ENCODE measurements around the gene IFRD2. TPM values are rescaled to one million over a fixed set of nuclear protein-coding genes. Genes with fewer than 3 reads are reported as not detected.

IFRD2 gene
- total and polyA plus RNA-seq, 2 of the 8 experiments (the other 6 are each of a cell fraction or from before 2014, with no cell fraction given): 76.7 to 88.8 TPM

DNA sequence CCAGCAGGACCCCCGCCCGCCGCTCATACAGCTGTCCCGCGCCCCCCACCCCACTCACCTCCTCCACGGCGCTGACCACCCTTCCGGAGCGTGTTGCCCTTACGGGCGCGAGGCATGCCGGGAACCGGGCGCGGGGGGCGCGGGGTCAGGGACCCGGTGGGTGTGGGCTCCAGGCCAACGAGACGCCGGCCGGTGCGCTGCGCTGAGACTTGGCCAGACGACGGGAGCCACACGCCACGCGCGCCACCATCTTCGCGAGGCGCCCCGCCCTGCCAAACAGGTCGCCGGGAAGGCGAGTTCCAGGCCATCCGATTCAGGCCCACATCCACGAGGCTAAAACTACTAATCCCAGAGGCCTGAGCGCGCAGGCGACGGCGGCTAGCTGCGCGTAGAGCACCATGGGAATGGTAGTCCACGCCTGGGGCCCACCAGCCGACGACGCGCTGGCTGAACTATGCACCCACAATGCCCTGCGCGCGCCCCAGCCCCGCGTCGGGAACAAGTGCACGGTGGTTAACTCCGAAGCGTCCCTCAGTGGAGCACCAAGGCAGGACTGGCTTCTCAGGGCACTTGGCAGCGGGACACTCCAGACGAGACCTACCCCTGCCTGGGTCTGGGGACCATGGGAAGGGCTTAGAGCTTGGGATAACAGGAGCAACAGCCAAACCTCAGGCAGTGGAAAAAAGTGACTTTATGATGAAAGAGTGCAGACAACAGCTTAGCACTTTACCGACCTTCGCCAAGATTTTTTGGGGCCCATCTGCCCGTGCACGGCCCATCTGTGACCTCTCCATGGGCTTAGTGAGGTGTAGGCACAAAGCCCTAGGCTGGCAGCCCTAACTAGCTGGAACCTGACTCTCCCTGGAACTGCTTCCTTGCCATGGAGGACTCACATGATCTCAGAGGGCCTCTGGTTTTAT lies at the start of gene IFRD2 (continued):
- TF ChIP-seq GABPA (IDR thresholded peaks at IDR 0.05; ENCODE audit: borderline replicate concordance, insufficient read depth, low read length): no peak
- TF ChIP-seq KDM5A (IDR thresholded peaks at IDR 0.05; ENCODE audit: low read length): peak; percentile 29; the same call in 1 of the 2 replicates
- no peak for TF ChIP-seq RNF2 (IDR thresholded peaks at IDR 0.05; ENCODE audit: borderline replicate concordance, low read depth, low read length, missing control alignments, poor library complexity, severe bottlenecking)
- TF ChIP-seq ZNF274 (IDR thresholded peaks at IDR 0.05; ENCODE audit: borderline replicate concordance, extremely low read depth, low read length): no peak
- TF ChIP-seq TBP (IDR thresholded peaks at IDR 0.05; ENCODE audit: low read depth, low read length): peak; percentile 16; the same call in 1 of the 2 replicates
- no peak for TF ChIP-seq BCL11A (IDR thresholded peaks at IDR 0.05; ENCODE audit: low read depth in 2 of 2, low read length in 2 of 2)
- TF ChIP-seq TEAD4 (IDR thresholded peaks at IDR 0.05; ENCODE audit: low read depth, low read length): peak; percentile 38
- peak; percentile 70 for TF ChIP-seq SP1 (IDR thresholded peaks at IDR 0.05; ENCODE audit: low read depth, low read length)
- peak; percentile 52 for TF ChIP-seq PHF8 (conservative IDR thresholded peaks at IDR 0.05; ENCODE audit: low read depth, low read length)
- no peak; a peak in 1 of 4 replicates for TF ChIP-seq HDAC2 (IDR thresholded peaks at IDR 0.05; ENCODE audit: borderline replicate concordance in 1 of 2, low read depth in 2 of 2, low read length in 2 of 2)
- no peak for TF ChIP-seq CBX5 (IDR thresholded peaks at IDR 0.05; ENCODE audit: low read depth, low read length)
- no peak for TF ChIP-seq EGR1 (IDR thresholded peaks at IDR 0.05; ENCODE audit: borderline replicate concordance, low read depth, low read length)
- no peak for TF ChIP-seq CHD1 (IDR thresholded peaks at IDR 0.05; ENCODE audit: low read depth, low read length)
- TF ChIP-seq MAFK (IDR thresholded peaks at IDR 0.05; ENCODE audit: low read depth, low read length): no peak
- TF ChIP-seq EP300 (IDR thresholded peaks at IDR 0.05; ENCODE audit: borderline replicate concordance in 1 of 2, low read depth in 2 of 2, low read length in 2 of 2): no peak
- no peak for TF ChIP-seq GTF2F1 (IDR thresholded peaks at IDR 0.05; ENCODE audit: borderline replicate concordance, low read depth, low read length)
- no peak for TF ChIP-seq ASH2L (IDR thresholded peaks at IDR 0.05; ENCODE audit: low read length)
- TF ChIP-seq CTCF (IDR thresholded peaks at IDR 0.05; ENCODE audit: control extremely low read depth in 1 of 3, insufficient read depth in 1 of 3, low read depth in 1 of 3, low read length in 3 of 3): peak in 1 of 3 experiments; percentile 1; a peak in 1 of 4 replicates
- TF ChIP-seq SIRT6 (IDR thresholded peaks at IDR 0.05; ENCODE audit: low read length): no peak
- TF ChIP-seq MAX (IDR thresholded peaks at IDR 0.05): peak; percentile 94

Data from H1 (cell line).